Lung (tissue), 12 donors: ENCODE data around the gene APOA1. TPM values are rescaled to one million over a fixed set of nuclear protein-coding genes. Genes with fewer than 3 reads are reported as not detected.

Experiments used
- ATAC-seq: fragments of 200-7000 bp; cut with Tn5 transposase; one replicate; pipeline ENCODE4 v1.9.1; 2020; ENCODE audit warnings: moderate number of reproducible peaks; ENCODE audit not compliant: insufficient read depth, low FRiP score
- DNase-seq, 3 donors: peaks; one replicate each; pipeline ENCODE4 v3.0.0-alpha.2; 2013 to 2017
- H3K27ac ChIP-seq, 2 donors: one replicate each; pipeline ENCODE4 v1.5.1; 2013; ENCODE audit warnings: mild to moderate bottlenecking in 2 of 2, moderate library complexity in 2 of 2, control low read depth in 1 of 2, inconsistent platforms in 1 of 2, low read depth in 1 of 2, low read length in 1 of 2
- H3K27me3 ChIP-seq, 3 donors: one replicate each; pipeline ENCODE4 v1.5.1; 2013; ENCODE audit warnings: low read length in 2 of 3; ENCODE audit not compliant: control insufficient read depth in 3 of 3, insufficient read depth in 3 of 3
- H3K36me3 ChIP-seq, 4 donors: one replicate each; pipeline ENCODE4 v1.5.1; 2013; ENCODE audit warnings: low read length in 4 of 4, mild to moderate bottlenecking in 1 of 4, moderate library complexity in 1 of 4; ENCODE audit not compliant: control insufficient read depth in 4 of 4, insufficient read depth in 4 of 4
- H3K4me1 ChIP-seq, 5 donors: one replicate each; pipeline ENCODE4 v1.5.1; 2013; ENCODE audit warnings: low read length in 5 of 5, mild to moderate bottlenecking in 2 of 5, moderate library complexity in 1 of 5; ENCODE audit not compliant: control insufficient read depth in 5 of 5, insufficient read depth in 5 of 5
- H3K4me3 ChIP-seq: one replicate; pipeline ENCODE4 v1.5.1; 2013; ENCODE audit warnings: mild to moderate bottlenecking, control low read depth, moderate library complexity
- H3K9ac ChIP-seq, 2 donors: one replicate each; pipeline ENCODE4 v1.5.1; 2013; ENCODE audit warnings: low read length in 2 of 2, control low read depth in 1 of 2; ENCODE audit not compliant: insufficient read depth in 1 of 2
- H3K9me3 ChIP-seq, 4 donors: one replicate each; pipeline ENCODE4 v1.5.1; 2013; ENCODE audit warnings: low read length in 3 of 4, mild to moderate bottlenecking in 1 of 4, moderate library complexity in 1 of 4; ENCODE audit not compliant: control insufficient read depth in 4 of 4, insufficient read depth in 3 of 4
- CTCF ChIP-seq: IDR thresholded peaks from 2 replicates; pipeline ENCODE4 v1.5.1; 2012; ENCODE audit warnings: mild to moderate bottlenecking; ENCODE audit errors: control extremely low read depth, extremely low read depth
- WGBS, 2 donors: extraction: QIAGEN DNeasy Blood & Tissue Kit; methylation state at CpG; one replicate each; pipeline ENCODE4 v1.1.7; 2013; 5-methylcytosine and 5-hydroxymethylcytosine counted together
- polyA plus RNA-seq, 2 donors: library from polyadenylated mRNA; stranded (reverse); fragments of 200-250 nt; gene quantifications; one replicate each; pipeline ENCODE4 v1.2.1, GENCODE V29; 2013
- total RNA-seq, 2 donors: library from RNA; depleted of rRNA in 1 of 2; stranded (reverse); fragments of >200 nt in 1 of 2; gene quantifications; one replicate each; pipeline ENCODE4 v1.2.1, GENCODE V29; 2014 to 2021
- donor health status: control.
- donor health status: control.
- donor health status: Bipolar disorder and iron deficiency.
- donor health status: healthy.
- donor health status: DM: yes; HTN: yes; CAD: no.

The APOA1 gene
- total and polyA plus RNA-seq, 4 donors, result 1.2 to 18.2 (median 3.1) TPM

GRCh38 chr11:116828632-116829524 is 8.5 kb downstream of the APOA1 start:
- no peak for TF ChIP-seq CTCF
- Histone ChIP-seq H3K36me3 (no peaks in the 10 kb centered on the region), H3K27ac (no peak overlapping the region), H3K27me3 (no peaks in the 10 kb centered on the region), H3K9me3 (no peaks in the 10 kb centered on the region), H3K4me3 (no peak overlapping the region), H3K4me1 (peaks cover 0 to 12% (median 6%) of the 10 kb centered on the region in 5 donors), H3K9ac (no peak overlapping the region)
- WGBS, 2 donors, result 65 to 73% methylated on average over 14 to 16 of the region's 16 CpGs
- DNase-seq (no peak), ATAC-seq (no peak)

- DNase-seq (no peak), ATAC-seq (no peak)
- Histone ChIP-seq H3K9me3 (no peaks in the 10 kb centered on the region), H3K27me3 (no peaks in the 10 kb centered on the region), H3K27ac (no peak overlapping the region), H3K9ac (no peak overlapping the region), H3K4me1 (peaks cover 0 to 14% (median 6%) of the 10 kb centered on the region in 5 donors), H3K36me3 (no peaks in the 10 kb centered on the region), H3K4me3 (no peak overlapping the region)
- 89 to 98% methylated on average over 6 of the region's 6 CpGs for WGBS, 2 donors
- TF ChIP-seq CTCF, result no peak
Observed at GRCh38 chr11:116827461-116827860, 10.0 kb downstream of the APOA1 start.

GRCh38 chr11:116826751-116827431 is 10.5 kb downstream of the APOA1 start:
- Histone ChIP-seq H3K4me1 (peaks cover 0 to 14% (median 6%) of the 10 kb centered on the region in 5 donors), H3K27me3 (no peaks in the 10 kb centered on the region), H3K9me3 (no peaks in the 10 kb centered on the region), H3K27ac (no peak overlapping the region), H3K9ac (no peak overlapping the region), H3K4me3 (no peak overlapping the region), H3K36me3 (no peaks in the 10 kb centered on the region)
- ATAC-seq, result no peak
- 85 to 86% methylated on average over 9 of the region's 9 CpGs for WGBS, 2 donors
- DNase-seq, result no peak
- TF ChIP-seq CTCF, result no peak
